OCI-LY7 (cell line): ENCODE measurements around the gene RPP30. TPM values are rescaled to one million over a fixed set of nuclear protein-coding genes. Genes with fewer than 3 reads are reported as not detected.

Experiments used
- BruUV-seq: library from RNA; stranded (reverse); fragments of 400-500 nt; replicated peaks from 2 replicates; lab custom pipeline; 2021; lab: Mats Ljungman, UMichigan
- CTCF ChIA-PET: fragments of 300-600 bp; sonication (Branson Sonifier 250); formaldehyde crosslinking; loops from one replicate; lab custom pipeline; 2022; ENCODE audit warnings: antibody characterized with exemption; ENCODE audit not compliant: unreplicated experiment; lab: Charles Lee
- POLR2A ChIA-PET: fragments of 300-600 bp; sonication (Branson Sonifier 250); formaldehyde crosslinking; loops from one replicate; lab custom pipeline; 2022; ENCODE audit warnings: antibody characterized with exemption; lab: Charles Lee
- DNase-seq: peaks from one replicate; pipeline ENCODE4 v3.0.0-alpha.2; 2015; ENCODE audit warnings: low spot score
- H2AFZ ChIP-seq: fragments of 200-600 bp; sonication (generic), shearing (Covaris generic); 2 replicates; pipeline ENCODE4 v1.6.1; 2014; ENCODE audit warnings: mild to moderate bottlenecking, antibody characterized with exemption, low read length, moderate library complexity
- H3K27ac ChIP-seq: fragments of 200-600 bp; sonication (generic); 2 replicates; pipeline ENCODE4 v1.5.1; 2014; ENCODE audit warnings: mixed run types, low read depth, mild to moderate bottlenecking, moderate library complexity, low read length, inconsistent platforms; ENCODE audit not compliant: poor library complexity, severe bottlenecking
- H3K36me3 ChIP-seq: fragments of 200-600 bp; sonication (generic); 2 replicates; pipeline ENCODE4 v1.6.1; 2014; ENCODE audit warnings: mild to moderate bottlenecking, antibody characterized with exemption, low read length, moderate library complexity, mixed read lengths; ENCODE audit not compliant: insufficient read depth
- H3K4me1 ChIP-seq: fragments of 200-600 bp; sonication (generic); 2 replicates; pipeline ENCODE4 v1.5.1; 2014; ENCODE audit warnings: mild to moderate bottlenecking, low read length; ENCODE audit not compliant: insufficient read depth, poor library complexity, severe bottlenecking
- H3K4me2 ChIP-seq: fragments of 200-600 bp; sonication (generic); 2 replicates; pipeline ENCODE4 v1.6.1; 2014; ENCODE audit warnings: mild to moderate bottlenecking, low read length
- H3K4me3 ChIP-seq: fragments of 200-600 bp; sonication (generic); 2 replicates; pipeline ENCODE4 v1.5.1; 2014; ENCODE audit warnings: mild to moderate bottlenecking, low read depth, low read length; ENCODE audit not compliant: poor library complexity, severe bottlenecking
- H3K79me2 ChIP-seq: fragments of 200-600 bp; sonication (generic); 2 replicates; pipeline ENCODE4 v1.6.1; 2016; ENCODE audit warnings: low read depth, mild to moderate bottlenecking, low read length, moderate library complexity, mixed read lengths; ENCODE audit not compliant: insufficient read depth
- H3K9me2 ChIP-seq: fragments of 200-600 bp; sonication (generic); 2 replicates; pipeline ENCODE4 v1.6.1; 2016; ENCODE audit warnings: mild to moderate bottlenecking, low read length, mixed read lengths; ENCODE audit not compliant: insufficient read depth
- H3K9me3 ChIP-seq: fragments of 200-600 bp; sonication (generic); 2 replicates; pipeline ENCODE4 v1.6.1; 2014; ENCODE audit warnings: mild to moderate bottlenecking, mixed run types, low read length, mixed read lengths
- H4K20me1 ChIP-seq: fragments of 200-600 bp; sonication (generic); 2 replicates; pipeline ENCODE4 v1.6.1; 2014; ENCODE audit warnings: mild to moderate bottlenecking, antibody characterized with exemption, low read length, moderate library complexity, mixed read lengths; ENCODE audit not compliant: insufficient read depth
- CTCF ChIP-seq: fragments of 200-600 bp; sonication (generic); conservative IDR thresholded peaks from 2 replicates; pipeline ENCODE4 v1.5.1; 2014; ENCODE audit warnings: mild to moderate bottlenecking, antibody characterized with exemption, low read length, moderate library complexity, mixed read lengths
- EZH2phosphoT487 ChIP-seq: fragments of 200-600 bp; sonication (generic); IDR thresholded peaks from 2 replicates; pipeline ENCODE4 v1.6.1; 2018; ENCODE audit warnings: low read depth, borderline replicate concordance, mild to moderate bottlenecking, mixed run types, antibody characterized with exemption, low read length, moderate library complexity, mixed read lengths
- intact Hi-C: fragments of 100-400 bp; cut with micrococcal nuclease; formaldehyde crosslinking; loops from one replicate; pipeline ENCODE4 v1.10.0; 2022; ENCODE audit not compliant: unreplicated experiment
- total RNA-seq, 2 experiments: library from RNA; depleted of rRNA in 1 of 2; stranded (reverse); fragments of >200 nt in 1 of 2; shearing (Covaris generic) in 1 of 2; gene quantifications; 2 replicates each; pipeline ENCODE4 v1.2.3, GENCODE V29; 2014 to 2022

RPP30 gene
- total RNA-seq, 2 experiments from 2014 or later, result 34.3 to 50.4 TPM

- H3K79me2 ChIP-seq, result no peaks in the 10 kb centered on the region
- no peaks in the 10 kb centered on the region for H3K4me1 ChIP-seq
- H3K4me3 ChIP-seq, result no peak overlapping the region
- CTCF ChIA-PET, result no interaction called here
- H3K4me2 ChIP-seq, result no peak overlapping the region
- H3K27ac ChIP-seq, result no peak overlapping the region
- H2AFZ ChIP-seq, result no peak overlapping the region
- intact Hi-C loops, result loop anchor here (10.0 kb wide), 1 partner anchor 1001 kb away; no protein-coding TSS in a partner anchor
- no peaks in the 10 kb centered on the region for H3K36me3 ChIP-seq
- no peaks in the 10 kb centered on the region for H4K20me1 ChIP-seq
- POLR2A ChIA-PET, result interaction anchor here (0.6 to 0.8 kb wide), 4 partner anchors 100 to 1376 kb away, joined by 3 to 5 read pairs (median 4); no protein-coding TSS in a partner anchor
- no TSS peak for BruUV-seq
- H3K9me2 ChIP-seq, result no peaks in the 10 kb centered on the region
- H3K9me3 ChIP-seq, result no peaks in the 10 kb centered on the region
- TF ChIP-seq EZH2phosphoT487, result no peak
- no peak for TF ChIP-seq CTCF
- DNase-seq, result no peak
These were observed 42.1 kb downstream of the RPP30 start for GRCh38 chr10:90913774-90914420.

- Histone ChIP-seq H3K4me3 (no peak overlapping the region), H3K9me2 (no peaks in the 10 kb centered on the region), H3K36me3 (no peaks in the 10 kb centered on the region), H3K27ac (no peak overlapping the region), H3K4me1 (no peaks in the 10 kb centered on the region), H4K20me1 (no peaks in the 10 kb centered on the region), H2AFZ (no peak overlapping the region), H3K9me3 (no peaks in the 10 kb centered on the region), H3K79me2 (no peaks in the 10 kb centered on the region), H3K4me2 (no peak overlapping the region)
- POLR2A ChIA-PET, result interaction anchor here (0.6 to 0.8 kb wide), 3 partner anchors 26 to 98 kb away, joined by 3 read pairs; no protein-coding TSS in a partner anchor
- TF ChIP-seq CTCF (no peak), EZH2phosphoT487 (no peak)
- intact Hi-C loops, result loop anchor here (10.0 kb wide), 1 partner anchor 1000 kb away; no protein-coding TSS in a partner anchor
- BruUV-seq, result no TSS peak
- CTCF ChIA-PET, result no interaction called here
- DNase-seq, result no peak
These were observed 43.4 kb downstream of the RPP30 start for GRCh38 chr10:90914992-90915765.
